RKO (cell line): ENCODE results near the gene ALPG.
A peak's percentile ranks its signal among the peaks of the same experiment; 100 is the strongest.
"Not testable (repeated sequence)": the region's sequence is repeated elsewhere in the genome, so short reads cannot be mapped to it uniquely, and the experiment has no call there.

Experiments used
- DNase-seq: peaks from one replicate; pipeline ENCODE4 v3.0.0-alpha.2; 2016; ENCODE audit warnings: low spot score

ALPG gene

DNA sequence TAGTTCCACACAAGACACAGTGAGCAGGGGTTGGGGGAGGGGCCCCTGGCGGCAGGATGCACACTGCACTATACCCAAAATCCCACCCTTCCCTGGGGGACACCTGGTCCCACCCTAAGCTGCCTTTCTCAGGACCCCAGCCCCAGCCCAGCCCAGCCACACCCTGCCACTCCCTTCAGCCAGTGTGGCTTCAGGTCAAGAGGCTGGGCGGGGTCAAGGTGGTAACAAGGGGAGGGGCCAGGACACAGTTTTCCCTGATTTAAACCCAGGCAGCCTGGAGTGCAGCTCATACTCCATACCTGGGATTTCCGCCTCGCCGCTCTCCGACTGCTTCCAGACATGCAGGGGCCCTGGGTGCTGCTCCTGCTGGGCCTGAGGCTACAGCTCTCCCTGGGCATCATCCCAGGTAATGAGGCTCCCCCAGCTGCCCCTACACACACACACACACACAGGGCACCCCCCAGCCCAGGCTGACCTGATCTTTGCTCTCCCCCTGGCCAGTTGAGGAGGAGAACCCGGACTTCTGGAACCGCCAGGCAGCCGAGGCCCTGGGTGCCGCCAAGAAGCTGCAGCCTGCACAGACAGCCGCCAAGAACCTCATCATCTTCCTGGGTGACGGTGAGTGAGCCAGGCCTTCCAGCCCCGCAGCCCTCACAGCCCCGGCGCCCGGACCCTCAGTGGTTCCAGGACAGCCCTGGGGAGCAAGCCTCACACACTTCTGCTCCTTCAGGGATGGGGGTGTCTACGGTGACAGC is at the start of gene ALPG:
Gene ALPG (plus strand): TSS at position 289 of the 755 bp plus-strand sequence. CDS start 51 bp downstream, at position 340.
- no peak for DNase-seq

GRCh38 chr2:232361646-232362045 is 45.0 kb upstream of the ALPG start:
- no peak for DNase-seq

DNA sequence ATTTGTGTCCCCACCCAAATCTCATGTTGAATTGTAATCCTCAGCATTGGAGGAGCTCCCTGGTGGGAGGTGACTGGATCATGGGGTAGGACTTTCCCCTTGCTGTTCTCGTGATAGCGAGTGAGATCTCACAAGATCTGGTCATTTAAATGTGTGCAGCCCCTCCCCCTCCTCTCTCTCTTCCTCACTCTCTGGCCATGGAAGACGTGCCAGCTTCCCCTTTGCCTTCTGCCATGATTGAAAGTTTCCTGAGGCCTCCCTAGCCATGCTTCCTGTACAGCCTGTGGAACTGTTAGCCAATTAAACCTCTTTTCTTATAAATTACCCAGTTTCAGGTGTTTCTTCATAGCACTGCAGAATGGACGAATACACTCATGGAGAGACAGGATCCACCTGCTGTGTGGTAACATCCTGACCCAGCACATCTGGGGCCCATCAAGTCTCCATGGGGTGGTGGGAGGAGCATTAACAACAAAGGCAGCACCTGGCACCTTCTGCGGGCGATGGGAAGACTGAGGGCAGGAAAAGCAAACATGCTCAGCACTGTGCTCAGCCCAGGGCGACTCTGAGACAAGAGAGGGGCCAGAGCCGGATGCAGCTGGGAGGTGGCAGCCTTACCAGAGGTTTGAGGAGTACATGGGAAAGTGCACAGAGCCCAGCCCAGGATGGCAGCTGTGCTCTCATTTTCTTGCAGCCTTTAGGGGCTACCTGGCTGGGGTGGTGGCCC is 44.3 kb upstream of the ALPG start:
- DNase-seq, result no peak

GRCh38 chr2:232363064-232363783 is 43.4 kb upstream of the ALPG start:
- not testable (repeated sequence) for DNase-seq

GRCh38 chr2:232363784-232364615 is 42.6 kb upstream of the ALPG start:
- no peak for DNase-seq

- not testable (repeated sequence) for DNase-seq
These were observed 41.6 kb upstream of the ALPG start for GRCh38 chr2:232364806-232365594.

DNA sequence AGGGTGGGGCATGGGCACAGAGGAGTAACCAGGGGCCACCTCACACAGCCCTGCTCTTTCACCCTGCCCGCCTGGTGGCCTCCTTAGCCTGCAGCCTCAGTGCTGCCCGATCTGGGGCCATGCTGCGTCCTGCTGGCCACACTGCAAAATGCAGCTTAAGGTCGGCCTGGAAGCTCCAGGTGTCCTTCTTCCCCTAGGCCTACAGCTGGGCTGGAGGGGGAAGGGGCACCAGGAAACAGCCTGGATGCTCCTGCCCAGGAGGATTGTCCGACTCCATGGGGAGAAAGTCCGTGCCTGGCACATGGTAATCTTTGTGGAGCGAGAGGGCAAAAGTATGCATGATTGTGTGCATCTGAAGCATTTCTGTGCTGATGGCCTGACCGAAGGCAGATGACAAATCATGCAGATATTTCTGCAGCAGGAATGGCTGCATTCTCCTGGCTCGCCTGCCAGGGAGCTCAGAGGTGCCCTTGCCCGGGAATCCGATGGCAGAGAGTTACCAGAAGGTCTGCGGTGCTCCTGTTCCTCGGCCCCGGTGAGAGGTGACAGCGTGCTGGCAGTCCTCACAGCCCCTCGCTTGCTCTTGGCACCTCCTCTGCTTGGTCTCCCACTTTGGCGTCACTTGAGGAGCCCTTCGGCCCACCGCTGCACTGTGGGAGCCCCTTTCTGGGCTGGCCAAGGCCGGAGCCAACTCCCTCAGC is 40.9 kb upstream of the ALPG start:
- no peak for DNase-seq

- not testable (repeated sequence) for DNase-seq
These were observed 40.2 kb upstream of the ALPG start for GRCh38 chr2:232366461-232366860.

- no peak for DNase-seq
These were observed 39.6 kb upstream of the ALPG start for GRCh38 chr2:232367016-232367415.

DNA sequence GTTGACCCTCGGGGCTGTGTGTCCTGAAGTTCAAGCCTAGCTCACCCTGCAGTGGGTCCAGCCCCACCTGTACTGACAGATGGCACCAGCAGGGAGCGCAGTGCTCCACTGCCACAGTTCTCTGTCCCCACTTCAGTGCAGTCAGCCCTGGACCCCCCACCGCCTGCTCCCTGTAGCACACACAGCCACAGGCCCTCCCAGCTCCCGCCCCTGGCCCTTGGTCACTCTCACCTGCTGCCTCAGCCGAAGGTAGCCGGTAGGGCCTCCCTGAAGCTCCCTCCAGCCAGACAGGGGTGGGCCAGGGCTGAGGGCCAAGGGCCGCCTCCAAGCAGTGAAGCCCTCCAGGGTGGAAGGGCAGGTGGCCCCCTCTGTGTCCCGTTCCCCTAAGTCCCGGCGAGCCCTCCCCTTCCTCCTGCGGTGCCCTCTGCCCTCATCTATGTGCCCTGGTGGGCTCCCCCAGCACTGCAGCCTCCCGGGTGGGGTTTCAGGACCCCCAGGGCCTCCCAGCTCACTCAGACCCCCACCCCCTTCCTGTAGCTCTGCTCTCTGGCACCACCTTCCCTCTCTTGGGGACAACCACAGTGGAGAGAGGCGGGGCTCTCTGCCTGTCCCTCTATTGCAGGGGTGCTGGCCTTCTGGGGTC is 38.9 kb upstream of the ALPG start:
- DNase-seq, result no peak

DNA sequence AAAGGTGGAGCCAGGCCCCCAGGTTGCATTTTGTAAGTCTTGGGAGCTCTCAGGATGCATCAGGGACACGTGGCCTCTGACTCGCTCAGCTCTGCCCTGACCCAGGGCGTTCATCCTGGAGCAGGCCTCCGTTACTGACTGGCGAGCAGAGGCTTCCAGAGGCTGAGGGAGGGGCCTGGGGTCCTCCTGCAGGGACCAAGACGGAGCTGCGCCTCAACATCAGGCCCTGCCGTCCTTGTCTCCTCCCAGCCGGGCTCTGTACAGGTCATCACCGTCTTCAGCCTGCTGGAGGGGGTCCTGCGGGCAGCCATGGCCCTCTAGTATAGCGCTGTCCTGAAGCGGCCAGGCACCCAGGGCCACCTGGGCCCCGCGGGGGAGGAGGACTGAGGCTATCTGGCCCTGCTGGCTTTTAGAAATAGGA is 38.3 kb upstream of the ALPG start:
- DNase-seq, result no peak

- DNase-seq, result no peak
These were observed 37.3 kb upstream of the ALPG start for GRCh38 chr2:232369126-232369951.

GRCh38 chr2:232370007-232370406 is 36.6 kb upstream of the ALPG start:
- DNase-seq, result not testable (repeated sequence)

- peak; percentile 69 for DNase-seq
These were observed 34.1 kb upstream of the ALPG start for GRCh38 chr2:232372231-232373208.

DNA sequence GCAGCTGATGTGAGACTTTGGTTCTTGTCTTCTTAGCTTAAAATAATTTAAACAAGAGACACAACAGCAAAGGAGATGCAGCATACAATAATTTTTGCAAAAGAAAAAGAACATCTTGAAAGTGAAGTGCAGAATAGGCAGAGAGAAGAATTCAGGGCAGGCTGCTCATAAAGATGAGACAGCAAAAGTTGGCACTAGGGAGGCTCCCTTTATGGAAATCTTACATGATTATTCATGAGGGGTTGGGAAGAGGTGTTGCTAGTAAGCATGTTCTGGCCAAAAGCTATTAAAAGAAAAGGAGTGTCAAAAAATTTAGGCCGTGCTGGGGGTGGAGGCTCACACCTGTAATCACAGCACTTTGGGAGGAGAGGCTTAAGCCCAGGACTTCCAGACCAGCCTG is 32.3 kb upstream of the ALPG start:
- no peak for DNase-seq

DNA sequence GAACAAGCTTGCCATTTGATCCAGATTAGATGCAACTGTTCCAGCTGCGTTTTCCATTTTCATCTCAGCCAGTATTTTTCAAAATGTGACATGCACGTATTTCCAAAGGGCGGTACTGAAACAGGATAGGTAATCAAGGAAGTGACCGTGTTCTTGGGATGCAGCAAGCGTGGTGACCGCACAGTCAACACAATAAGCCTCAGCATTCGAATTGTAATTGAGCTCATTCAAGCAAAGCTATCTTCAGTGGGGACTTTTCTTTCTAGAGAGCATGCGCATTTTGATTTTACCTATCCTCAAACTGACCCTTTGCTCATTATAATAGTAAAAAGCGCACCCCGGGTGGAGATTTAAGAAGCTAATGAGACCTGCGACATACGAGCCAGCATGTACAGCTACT is 31.5 kb upstream of the ALPG start:
- DNase-seq, result no peak

DNA sequence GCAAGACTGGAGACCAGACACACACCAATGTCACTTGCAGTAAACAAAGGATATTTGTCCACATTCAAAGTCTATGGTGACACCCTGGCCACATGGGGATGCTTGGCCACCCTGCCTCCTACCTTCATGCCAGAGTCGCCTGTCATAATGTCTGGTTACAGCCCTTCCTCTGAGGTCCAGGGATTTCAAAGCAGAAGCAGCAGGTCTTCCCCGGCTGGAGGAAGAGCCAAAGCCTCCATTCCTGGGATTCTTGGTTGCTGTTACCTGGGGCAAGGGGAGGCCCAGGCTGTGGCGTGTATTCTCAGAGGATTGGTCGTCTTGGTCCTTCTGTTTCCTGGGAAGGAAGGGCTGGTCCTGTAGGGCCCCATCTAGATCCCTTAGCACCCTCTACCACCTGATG is 30.4 kb upstream of the ALPG start:
- DNase-seq, result no peak

GRCh38 chr2:232376713-232377112 is 29.9 kb upstream of the ALPG start:
- DNase-seq, result no peak
